Adipose tissue (tissue), 3 donors: ENCODE data around the gene STK11. TPM values are rescaled to one million over a fixed set of nuclear protein-coding genes. Genes with fewer than 3 reads are reported as not detected.

Experiments used
- H3K27ac ChIP-seq: one replicate; pipeline ENCODE4 v1.5.1; 2013; ENCODE audit warnings: low read depth, low read length
- WGBS, 3 donors: extraction: QIAGEN DNeasy Blood & Tissue Kit; methylation state at CpG; one replicate each; pipeline ENCODE4 v1.1.7; 2013; 5-methylcytosine and 5-hydroxymethylcytosine counted together
- polyA plus RNA-seq, 3 donors: library from polyadenylated mRNA; stranded (reverse); fragments of 200-250 nt; gene quantifications; one replicate each; pipeline ENCODE4 v1.2.3, GENCODE V29; 2013
- donor health status: healthy with polysubstance abuse.
- donor health status: Bipolar disorder and iron deficiency.
- donor health status: healthy.

STK11 gene
- polyA plus RNA-seq, 3 donors: 24.5 to 42.9 (median 39.4) TPM

DNA sequence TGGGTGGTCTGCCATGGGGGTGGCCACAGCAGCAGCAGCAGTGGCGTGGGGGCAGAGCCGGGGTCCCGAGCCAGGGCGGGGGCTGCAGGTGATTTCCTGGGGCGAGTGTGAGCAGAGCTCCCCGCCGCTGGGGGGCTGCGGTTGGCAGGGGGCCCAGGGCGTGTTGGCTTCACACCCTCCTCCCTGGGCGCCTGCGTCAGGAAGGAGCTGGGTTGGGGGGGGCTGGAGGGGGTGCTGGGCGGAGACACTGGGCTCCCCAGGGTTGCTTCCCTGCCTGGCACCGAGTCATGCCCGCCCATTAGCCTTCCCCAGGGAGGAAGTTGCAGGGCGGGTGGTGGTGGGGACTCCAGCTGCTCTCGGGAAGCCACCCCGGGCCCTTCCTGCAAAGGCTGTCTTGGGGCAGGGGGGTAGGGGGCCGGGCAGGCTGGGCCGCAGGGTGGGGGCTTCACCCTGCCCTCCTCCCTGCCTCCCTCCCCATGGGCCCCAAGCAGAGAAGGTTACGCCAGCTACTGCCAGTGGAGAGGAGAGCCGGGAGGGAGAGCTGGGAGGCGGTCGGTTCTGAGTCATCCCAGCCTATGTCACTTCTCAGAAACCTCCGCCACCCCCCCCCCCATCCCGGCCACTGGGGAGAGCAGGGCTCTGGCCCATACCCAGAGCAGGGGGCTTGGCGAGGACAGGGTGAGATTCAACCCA lies 47.4 kb downstream of the STK11 start:
- H3K27ac ChIP-seq: peak overlapping the region; percentile 99
- 0 to 2% (median 1%) methylated on average over 15 to 26 of the region's 26 CpGs for WGBS, 3 donors

- WGBS, 3 donors: 19 to 41% (median 21%) methylated on average over 16 to 23 of the region's 23 CpGs
- peak overlapping the region; percentile 97 for H3K27ac ChIP-seq
Observed at GRCh38 chr19:1253514-1254080, 48.0 kb downstream of the STK11 start.

GRCh38 chr19:1254081-1254527 lies 48.5 kb downstream of the STK11 start:
- 64 to 82% (median 72%) methylated on average over 36 to 37 of the region's 37 CpGs for WGBS, 3 donors
- peak overlapping the region; percentile 97 for H3K27ac ChIP-seq

DNA sequence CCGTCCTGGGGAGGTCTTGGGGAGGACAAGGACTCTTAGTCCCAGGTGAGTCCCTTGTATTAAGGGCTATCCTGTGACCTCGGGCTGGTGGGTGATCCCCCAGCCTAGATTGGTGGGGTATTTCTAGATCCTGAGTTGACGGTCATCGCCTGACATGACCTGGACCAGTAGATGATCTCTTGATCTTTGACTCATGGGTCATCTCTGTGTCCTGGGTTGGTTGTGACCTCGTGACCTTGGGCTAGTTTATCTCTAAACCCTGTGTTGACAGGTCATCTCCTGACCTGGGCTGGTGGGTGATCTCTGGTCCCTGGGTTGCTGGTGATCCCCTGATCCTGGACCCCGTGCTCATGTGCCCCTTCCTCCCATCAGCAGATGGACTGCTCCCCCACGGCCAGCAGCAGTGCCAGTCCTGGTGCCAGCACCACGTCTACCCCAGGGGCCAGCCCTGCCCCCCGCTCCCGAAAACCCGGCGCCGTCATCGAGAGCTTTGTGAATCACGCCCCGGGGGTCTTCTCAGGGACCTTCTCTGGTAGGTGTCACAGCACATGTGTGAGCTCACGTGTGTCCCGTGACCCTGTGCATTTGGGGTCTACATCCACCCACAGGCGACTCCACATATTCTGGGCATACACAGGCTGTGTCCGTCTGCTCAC lies 49.1 kb downstream of the STK11 start:
- WGBS, 3 donors: 85 to 90% (median 87%) methylated on average over 19 to 20 of the region's 20 CpGs
- H3K27ac ChIP-seq: peak overlapping the region; percentile 57

GRCh38 chr19:1255186-1256161 lies 49.9 kb downstream of the STK11 start:
- H3K27ac ChIP-seq: peak overlapping the region; percentile 19
- 79 to 89% (median 88%) methylated on average over 49 to 52 of the region's 52 CpGs for WGBS, 3 donors

- 78 to 88% (median 84%) methylated on average over 46 of the region's 46 CpGs for WGBS, 3 donors
Observed at GRCh38 chr19:1256646-1257474, 51.3 kb downstream of the STK11 start.

DNA sequence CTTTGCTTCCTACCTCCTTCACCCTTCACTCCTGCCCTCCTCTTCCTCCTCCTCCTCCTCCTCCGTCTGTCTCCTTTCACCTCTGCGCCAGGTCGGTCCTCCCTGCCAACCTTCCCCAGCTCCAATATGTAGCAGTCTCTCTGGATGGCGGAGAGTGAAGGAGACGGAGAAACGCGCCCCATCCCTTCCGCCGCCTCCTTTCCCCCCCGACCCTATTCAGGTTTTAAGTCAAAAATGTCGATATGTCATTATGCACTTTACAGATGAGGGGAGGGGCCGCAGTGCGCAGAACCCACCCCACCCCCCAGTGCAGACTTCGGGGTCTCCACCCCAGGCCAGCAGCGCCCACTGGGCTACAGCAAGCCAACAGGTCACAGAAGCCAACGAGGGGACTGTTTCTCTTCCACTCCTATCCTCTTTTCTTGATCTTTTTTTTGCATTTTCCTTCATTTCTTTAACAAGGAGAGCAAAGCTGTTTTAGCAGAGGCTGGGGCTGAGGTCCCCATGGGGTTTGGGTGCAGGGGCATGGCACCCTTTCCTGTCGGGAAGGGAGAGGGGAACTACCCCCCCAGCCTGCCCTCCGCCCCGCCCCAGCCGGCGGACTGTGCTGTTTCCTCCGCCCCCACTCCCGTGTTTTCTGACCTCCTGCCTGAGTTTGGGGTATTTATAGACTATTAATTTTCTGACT lies 52.0 kb downstream of the STK11 start:
- WGBS, 3 donors: 57 to 67% (median 61%) methylated on average over 23 of the region's 23 CpGs
- H3K27ac ChIP-seq: peak overlapping the region; percentile 22

More at GRCh38 chr19:1256646-1257474, 51.3 kb downstream of the STK11 start:
- no peak overlapping the region for H3K27ac ChIP-seq

DNA sequence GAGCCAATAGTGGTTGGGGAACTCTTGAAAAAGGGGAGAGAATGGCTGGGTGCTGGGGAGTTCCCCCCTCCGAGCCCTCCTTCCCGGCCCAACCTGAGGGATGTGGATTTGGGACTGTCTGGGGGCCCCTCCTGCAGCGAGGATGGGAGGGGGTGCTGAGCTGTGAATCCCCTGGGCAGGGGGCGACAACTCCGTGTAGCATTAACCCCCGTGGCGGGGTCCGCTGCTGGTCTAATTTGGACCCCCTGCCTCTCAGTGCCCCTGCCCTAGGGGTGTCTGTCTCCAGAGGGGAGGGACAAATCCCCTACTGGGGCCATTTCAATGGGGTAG lies 52.5 kb downstream of the STK11 start:
- peak overlapping the region; percentile 35 for H3K27ac ChIP-seq
- WGBS, 3 donors: 68 to 77% (median 77%) methylated on average over 8 of the region's 8 CpGs

DNA sequence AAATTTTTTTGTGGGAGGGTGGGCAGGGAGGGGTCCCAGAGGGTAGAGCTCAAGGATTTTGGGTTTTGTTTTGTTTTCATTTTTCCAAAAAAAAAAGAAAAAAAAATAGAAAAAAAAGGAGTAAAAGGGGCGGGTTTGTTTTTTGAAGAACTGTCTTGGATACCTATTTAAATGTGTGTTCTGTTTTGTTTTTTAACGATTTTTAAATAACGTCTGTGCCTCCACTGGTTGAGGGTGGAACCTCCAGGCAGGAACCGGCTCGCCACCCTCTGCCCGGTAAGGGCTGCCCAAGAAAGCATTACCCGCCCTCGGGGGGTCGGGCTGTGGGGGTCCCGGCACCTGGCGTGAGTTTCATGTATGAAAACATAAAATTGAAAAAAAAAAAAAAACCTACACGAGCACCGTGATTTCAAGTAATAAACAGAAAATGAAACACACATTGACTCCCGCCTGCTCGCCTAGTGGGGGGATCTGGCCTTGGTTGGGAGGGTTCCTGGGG lies 53.2 kb downstream of the STK11 start:
- peak overlapping the region; percentile 91 for H3K27ac ChIP-seq
- 11 to 37% (median 13%) methylated on average over 15 of the region's 15 CpGs for WGBS, 3 donors

DNA sequence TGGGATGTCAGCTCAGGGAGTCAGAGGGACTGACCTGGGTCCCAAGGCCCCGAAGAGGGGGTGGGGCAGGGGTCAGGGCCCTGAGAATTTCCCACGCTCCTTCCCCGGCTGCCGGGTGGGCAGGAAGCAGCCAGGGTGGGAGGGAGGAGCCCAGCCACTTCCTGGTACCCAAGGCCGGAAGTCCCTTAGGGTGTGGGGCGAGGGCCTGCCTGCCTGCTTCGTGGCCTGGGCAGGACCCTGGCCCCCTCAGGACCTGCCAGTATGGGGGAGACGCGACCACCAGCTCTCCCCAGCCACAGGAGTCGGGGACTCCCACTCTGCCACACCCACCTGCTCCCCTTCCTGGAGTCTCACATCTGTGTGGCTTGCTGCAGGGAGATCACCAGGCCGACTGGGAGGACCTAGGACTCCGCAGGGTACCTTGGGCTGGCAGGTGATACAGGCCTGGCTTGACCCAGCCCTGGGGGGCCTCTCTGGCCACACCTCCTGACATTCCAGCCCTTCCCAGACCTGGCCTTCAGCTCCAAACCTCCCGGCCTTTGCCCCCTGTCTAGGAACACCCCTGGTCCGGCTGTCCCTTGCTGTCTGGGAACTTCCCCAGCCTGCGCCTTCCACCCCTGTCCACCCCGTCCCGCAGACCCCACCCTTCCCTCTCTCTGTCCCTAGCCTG lies 53.8 kb downstream of the STK11 start:
- H3K27ac ChIP-seq: peak overlapping the region; percentile 91
- 9 to 13% (median 10%) methylated on average over 14 to 17 of the region's 17 CpGs for WGBS, 3 donors

DNA sequence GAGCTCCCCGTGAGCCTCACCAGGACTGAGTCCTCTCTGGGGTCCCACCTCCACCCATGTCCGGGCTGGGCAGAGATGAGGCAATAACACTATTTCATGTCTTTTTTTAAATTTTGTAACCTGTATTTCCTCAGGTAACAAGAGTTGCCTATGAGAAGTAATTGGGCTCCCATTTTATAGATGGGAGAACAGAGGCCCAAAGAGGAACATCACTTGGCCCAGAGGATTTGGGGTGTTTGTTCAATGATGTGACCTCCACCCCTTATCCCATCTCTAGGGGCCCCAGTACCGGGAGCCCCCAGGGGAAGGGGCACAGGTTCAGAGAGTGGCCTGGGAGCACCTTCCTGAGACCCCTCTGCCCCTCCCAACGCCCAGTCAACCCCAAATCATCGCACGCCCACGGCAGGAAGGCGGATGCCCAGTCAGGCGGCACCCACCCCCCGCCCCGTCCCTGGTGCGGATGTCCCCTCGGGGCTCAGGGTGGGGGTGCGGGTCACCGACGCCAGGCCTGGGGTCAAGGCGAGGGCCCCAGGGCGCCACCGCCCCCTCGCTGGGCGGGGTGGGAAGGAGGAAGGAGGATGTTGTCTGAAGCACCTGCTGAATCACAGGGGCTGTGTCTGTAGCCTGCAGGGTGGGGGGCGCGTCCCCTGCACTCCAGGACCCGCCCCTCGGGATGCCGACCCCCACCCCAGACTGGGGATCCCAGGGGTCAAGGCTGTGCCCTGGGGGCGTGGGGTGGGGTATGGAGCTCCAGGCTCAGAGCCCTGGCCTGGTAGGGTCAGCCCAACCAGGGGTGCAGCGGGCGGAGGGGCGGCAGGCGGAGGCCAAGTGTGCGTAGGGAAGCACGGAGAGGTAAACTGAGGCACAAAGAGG lies 54.5 kb downstream of the STK11 start:
- WGBS, 3 donors: 9 to 26% (median 13%) methylated on average over 31 to 33 of the region's 33 CpGs
- H3K27ac ChIP-seq: peak overlapping the region; percentile 91

DNA sequence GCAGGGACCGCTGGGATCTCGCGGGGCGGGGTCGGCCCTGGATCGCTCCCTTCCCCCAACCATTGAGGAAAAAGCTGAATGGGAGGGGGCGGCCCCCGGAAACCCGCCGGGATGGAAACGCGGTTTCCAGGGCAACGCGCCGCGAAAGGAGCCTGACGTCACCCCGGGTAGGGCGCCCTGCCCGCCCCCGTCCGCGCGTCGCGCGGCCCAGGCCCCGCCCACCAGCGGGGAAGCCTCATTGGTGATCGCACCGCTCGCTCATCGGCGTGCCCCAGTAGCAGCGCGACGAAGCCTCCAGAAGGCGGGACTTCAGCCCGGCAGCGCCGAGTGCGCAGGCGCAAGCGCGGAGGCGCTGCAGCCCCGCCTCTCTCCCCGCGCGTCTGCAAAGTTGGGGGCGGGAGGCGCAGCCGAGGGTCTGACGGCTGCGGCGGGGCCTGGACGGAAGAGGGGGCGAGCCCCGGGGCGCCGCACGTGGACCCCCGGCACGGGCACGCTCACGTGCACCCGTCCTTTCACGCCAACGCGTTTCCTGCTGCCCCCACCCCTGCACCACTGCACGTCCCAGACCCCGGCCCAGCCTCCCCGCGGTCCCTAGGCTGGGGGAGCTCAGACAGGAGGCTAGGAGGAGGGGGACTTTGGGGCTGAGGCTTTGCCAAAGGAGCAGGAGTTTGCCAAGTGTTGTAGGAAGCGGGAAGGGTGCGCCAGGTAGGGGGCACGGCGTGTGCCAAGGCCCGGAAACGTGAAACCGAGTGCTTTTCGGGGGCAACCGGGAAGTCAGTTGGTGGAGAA lies 55.4 kb downstream of the STK11 start:
- peak overlapping the region; percentile 91 for H3K27ac ChIP-seq
- WGBS, 3 donors: 1% methylated on average over 63 to 83 of the region's 83 CpGs

DNA sequence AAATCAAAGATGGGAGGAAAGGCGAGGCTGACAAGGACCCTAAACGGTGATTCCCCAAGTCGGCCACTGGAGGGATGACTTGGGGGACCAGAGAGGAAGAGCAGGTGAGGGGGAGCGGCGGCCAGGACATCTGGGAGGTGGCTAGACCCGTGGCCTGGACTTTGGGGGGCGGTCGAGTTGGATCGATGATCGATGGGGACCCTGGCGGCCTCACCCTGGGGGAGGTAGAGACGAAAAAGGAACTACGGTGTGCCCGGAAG lies 55.9 kb downstream of the STK11 start:
- WGBS, 3 donors: 7 to 11% (median 10%) methylated on average over 13 to 14 of the region's 14 CpGs
- H3K27ac ChIP-seq: peak overlapping the region; percentile 86

GRCh38 chr19:1261798-1262622 lies 56.4 kb downstream of the STK11 start:
- peak overlapping the region; percentile 86 for H3K27ac ChIP-seq
- 23 to 34% (median 30%) methylated on average over 24 to 28 of the region's 28 CpGs for WGBS, 3 donors
